NK-92 treated with Interleukin-12 subunit alpha and Interleukin-12 subunit beta, amount 100 ng/mL, for 24 hours (cell line): ENCODE data around the gene ABR.
"Not testable (repeated sequence)": the region's sequence is repeated elsewhere in the genome, so short reads cannot be mapped to it uniquely, and the experiment has no call there.

Experiments
- DNase-seq: peaks from one replicate; lab custom pipeline; 2025; lab: John Stamatoyannopoulos, UW

Gene ABR

DNA sequence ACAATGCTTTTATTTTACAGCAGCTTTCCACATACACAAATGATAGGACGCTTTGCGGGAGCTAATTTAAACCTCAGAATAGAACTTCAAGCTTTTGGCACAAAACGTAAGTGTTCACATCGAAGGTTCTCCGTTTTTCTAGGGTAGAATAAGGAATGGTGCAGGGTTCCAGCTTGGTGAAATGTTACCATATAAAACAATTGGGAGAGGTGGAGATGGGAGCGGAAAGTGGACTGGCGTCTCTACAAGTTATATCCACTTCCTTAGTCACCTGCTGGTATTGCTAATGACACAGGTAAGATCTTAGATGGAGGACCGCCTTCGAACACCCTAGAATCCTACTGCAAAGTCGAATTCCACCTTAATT lies 198.5 kb downstream of the ABR start:
- no peak for DNase-seq

DNA sequence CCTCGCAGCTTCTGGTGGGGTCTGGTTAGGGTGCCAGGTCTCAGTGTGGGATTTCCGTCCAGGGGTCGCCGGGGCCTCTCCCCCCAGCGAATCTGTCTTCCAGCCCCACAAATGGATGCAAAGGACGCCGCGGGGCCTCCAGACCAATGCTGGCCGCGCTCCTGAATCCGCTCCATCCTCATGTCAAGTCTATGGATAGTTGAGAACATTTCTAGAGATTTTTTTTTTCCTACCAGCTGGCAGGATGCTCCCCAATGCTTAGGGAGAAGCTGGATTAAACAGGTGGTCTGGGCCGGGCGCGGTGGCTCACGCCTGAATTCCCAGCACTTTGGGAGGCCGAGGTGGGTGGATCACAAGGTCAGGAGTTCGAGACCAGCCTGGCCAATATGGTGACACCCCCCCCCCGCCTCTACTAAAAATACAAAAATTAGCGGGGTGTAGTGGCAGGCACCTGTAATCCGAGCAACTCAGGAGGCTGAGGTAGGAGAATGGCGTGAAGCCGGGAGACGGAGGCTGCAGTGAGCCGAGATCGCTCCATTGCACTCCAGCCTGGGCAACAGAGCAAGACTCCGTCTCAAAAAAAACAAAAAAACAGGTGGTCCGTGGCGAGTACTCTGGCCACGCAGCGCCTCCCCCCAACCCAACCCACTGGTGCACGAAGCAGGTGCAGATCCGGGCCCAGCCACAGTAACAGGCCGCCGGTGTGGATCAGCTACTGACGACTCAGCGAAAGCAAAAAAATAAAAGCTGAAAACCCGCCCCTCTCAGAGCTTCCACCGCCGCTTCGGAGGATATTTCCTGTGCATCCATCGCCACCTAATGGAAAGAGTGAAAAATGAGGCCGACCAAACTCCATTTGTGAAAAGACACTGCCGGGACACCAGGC lies 199.1 kb downstream of the ABR start:
- no peak for DNase-seq

DNA sequence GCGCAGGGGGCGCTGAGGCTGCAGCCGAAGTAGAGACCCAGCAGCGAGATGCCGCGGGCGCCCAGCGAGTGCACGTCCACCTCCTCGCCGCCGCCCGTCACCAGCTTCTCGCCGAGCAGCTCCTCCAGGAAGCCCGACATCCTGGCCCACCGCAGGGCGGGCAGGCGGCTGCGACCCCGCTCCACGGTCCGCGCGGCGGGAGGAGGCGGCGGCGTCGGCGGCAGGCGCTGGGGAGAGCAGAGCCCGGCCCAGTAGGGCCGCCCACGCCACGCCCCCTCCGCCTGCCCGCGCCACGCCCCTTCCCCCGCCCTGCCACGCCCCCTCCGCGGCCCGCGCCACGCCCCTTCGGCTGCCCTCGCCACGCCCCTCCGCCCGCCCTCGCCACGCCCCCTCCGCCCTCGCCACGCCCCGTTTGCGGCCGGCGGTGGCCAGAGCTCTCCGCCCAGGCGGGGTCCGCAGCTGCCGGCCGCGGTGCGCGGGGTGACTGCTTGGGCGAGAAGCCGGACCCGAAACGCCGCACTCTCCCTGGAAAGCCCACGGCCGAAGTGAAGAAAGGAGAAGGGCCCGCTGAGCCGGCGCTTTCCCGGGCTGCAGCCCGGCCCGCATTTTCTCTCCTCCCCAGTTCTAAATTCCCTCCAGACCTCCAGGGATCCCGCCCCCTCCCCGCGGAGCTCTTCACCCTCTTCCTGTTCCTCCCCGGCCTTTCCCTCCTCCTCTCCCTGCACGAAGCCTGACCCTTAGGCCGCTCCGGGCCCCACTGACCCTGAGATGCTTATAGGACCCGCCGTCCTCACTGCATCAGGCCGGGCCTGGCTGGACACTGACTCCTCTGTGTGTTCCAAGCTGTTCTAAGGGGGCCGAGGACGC lies 200.0 kb downstream of the ABR start, which contains the start of gene NXN:
Gene NXN, minus strand, starts transcription at position 238 of the 867 bp plus-strand sequence.
- no peak for DNase-seq

DNA sequence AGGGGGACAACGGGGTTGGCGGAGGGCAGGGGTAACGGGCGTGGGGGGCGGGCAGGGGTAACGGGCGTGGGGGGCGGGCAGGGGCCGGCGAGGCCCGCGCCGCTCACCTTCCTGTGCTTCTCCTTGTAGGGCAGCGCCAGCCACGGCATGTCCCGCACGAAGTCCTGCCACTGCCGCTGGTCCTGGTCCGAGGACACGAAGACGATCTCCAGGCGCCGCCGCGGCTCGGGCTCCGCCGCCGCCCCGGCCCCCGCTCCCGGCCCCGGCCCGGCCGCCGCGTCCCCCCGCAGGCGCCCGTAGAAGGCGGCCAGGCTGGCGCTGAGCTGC lies 200.6 kb downstream of the ABR start:
- no peak for DNase-seq

DNA sequence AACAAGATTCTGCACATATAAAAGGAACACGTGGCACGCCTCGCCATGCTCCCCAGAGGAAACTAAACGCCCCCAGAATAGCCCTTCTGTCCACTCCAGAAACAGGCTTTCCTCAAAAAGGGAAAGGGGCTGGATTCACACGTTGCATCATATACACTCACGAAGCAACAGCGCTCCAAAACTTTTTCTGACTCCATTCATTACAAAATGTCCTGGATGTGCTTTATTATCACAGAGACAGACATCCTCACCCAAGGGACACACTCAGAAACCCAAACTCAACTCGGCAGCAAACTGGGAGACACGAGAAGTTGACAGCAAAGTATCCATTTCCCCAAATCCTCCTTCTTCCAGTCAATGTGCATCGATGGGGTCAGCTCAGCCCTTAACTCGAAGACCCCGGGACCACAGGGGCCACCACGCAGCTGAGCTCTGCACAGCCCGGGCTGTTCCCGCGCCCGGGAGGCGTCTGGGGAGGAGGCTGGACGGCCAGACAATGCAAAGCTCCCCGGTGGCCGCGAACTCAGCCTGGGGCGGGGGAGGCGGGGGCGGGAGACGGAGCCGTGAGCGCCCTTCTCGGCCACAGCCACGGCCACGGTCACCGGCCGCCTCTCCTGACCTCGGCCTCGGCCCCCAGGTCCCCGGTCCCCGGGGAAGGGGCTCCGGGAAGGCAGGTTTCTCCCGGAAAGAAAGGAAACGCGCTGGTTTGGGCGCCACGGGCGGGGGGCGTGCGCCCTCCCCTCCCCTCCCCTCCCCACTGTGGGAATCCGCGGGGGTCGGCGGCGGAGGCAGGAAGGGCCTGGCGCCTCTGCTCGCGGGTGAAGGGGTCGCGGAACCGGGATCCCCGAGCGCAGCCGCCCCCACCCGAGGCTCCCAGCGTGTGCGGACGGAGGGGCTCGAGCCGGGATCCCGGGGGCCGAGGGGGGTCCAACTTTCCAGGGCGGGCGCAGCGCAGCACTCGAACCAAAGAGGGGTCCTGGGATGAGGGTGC lies 201.4 kb downstream of the ABR start:
- DNase-seq = no peak

DNA sequence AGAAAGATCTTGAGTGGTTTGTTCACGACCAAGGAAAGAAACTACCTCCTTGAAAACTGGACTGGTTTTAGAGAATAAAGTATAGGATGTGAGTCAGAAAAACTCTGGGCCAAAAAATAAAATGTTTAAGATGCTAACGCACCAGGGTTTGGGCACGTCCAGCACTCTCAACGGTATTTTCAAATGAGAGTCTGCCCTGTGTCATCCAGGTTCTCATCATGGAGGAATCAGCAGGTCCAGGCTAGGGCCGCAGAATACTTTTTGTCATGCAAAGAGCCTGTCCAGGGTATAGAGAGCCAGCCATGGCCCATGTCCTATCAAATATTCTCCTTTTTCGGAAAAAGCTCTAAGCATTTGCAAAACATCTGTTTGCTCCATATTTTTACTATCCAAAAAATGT lies 202.6 kb downstream of the ABR start:
- DNase-seq = no peak

GRCh38 chr17:976312-976711 lies 203.5 kb downstream of the ABR start:
- no peak for DNase-seq

GRCh38 chr17:975371-975915 lies 204.3 kb downstream of the ABR start:
- DNase-seq = no peak

- not testable (repeated sequence) for DNase-seq
These were observed 205.0 kb downstream of the ABR start for GRCh38 chr17:974778-975177.

DNA sequence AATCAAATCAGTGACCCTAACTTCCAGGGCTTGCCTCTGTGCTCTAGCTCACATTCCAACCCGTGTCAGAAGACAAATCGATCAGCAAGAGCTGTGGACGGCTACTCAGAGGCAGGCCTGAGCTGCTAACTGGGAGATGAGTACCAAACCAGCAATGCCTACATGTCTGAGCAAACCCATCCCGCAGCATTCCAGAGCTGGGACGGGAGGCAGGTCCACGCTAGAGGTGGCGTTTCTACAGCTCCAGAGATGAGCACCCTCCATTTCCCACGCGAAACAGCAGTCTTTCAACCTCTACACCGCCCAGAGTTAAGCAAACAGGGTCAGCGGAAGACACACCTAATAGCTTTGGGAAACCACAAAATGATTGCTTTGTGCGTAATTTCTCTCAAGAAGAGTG lies 206.7 kb downstream of the ABR start:
- DNase-seq = no peak

- DNase-seq = not testable (repeated sequence)
These were observed 207.9 kb downstream of the ABR start for GRCh38 chr17:971861-972260.

GRCh38 chr17:970364-970763 lies 209.4 kb downstream of the ABR start:
- DNase-seq = no peak

DNA sequence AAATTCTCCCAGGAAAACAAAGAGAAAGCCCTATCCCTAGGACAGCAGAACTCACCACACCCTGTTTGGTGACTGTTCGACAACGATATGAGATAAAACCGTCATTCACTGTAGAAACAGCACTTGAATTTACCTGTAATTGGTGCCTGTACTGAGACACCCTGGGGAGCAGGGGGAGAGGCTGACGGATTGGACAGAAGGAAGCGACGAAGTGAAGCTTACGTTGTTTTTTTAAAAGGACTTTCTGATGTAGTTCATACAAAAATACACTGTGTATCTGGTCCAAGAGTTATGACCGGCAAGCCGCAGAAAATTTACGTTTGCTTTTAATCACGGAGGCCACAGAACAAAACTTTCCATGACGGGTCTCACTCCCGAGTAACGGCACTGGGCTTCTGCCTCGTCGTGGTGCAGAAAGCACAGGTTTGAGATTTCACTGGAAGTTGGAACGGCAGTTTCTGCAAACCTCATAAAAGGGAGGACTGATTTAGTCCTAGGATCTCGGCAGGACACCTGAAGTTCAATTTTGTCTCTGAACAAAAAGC lies 209.9 kb downstream of the ABR start:
- no peak for DNase-seq

DNA sequence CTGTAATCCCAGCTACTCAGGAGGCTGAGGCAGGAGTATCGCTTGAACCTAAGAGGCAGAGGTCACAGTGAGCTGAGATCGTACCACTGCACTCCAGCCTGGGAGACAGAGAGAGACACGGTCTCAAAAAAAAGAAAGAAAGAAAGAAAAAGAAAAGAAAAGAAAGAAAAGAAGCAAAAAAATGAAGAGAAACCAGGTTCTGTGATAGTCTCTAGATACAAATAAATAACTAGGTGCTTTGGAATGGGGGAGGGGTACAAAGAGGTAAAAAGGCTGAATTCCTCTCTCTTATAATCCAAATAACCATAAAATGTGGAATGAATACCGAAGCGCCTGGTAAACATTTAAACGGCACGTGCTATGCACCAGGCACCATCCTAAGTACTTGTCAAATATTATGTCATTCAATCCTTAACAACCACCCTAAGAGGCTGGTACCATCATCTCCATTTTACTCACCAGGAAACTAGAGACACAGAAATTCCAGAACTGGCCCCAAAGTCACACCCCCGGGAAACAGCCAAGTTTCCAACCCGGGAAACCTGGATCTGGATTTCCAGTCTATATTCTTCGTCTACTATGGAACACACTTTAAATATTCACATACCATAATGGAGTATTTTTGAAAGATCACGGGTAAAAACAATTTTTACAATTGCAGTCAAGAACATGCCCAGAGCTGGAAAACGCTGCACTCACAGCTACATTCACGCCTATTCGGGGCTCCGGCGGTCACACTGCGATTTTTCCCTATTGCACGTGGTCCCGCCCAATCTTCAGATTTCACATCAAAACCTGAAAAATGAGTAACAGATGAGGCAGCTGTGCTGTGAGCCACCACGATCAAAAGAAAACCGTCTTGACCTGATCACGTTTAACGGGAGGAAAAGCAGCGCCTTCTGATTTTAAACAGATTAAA lies 210.7 kb downstream of the ABR start:
- no peak for DNase-seq

- no peak for DNase-seq
These were observed 212.7 kb downstream of the ABR start for GRCh38 chr17:967122-967521.

DNA sequence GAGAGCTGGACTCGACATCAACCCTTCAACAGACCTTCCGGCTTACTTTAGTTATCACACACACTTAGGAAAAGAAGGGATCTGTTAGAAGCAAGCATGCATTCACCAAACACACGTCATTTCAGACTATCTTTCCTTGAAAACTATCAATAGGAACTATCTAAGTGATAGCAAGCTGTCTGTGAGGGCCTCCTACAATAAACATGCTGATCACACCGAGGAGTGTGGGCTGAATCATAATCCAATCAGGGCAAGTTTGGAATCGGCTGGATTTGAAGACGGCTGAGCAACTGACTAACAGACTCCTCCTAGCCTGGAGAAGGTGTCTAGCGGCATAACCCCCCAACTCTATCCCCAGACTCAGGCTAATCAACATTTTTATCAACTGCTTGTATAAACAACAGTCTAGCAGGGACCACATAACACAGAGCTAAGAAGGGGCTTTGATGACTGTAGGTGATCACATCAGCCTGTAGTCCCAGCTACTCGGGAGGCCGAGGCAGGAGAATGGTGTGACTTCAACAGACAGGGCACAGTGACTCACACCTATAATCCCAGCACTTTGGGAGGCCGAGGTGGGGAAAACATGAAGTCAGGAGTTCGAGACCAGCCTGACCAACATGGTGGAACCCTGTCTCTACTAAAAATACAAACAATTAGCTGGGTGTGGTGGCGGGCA lies 214.3 kb downstream of the ABR start:
- DNase-seq = no peak

DNA sequence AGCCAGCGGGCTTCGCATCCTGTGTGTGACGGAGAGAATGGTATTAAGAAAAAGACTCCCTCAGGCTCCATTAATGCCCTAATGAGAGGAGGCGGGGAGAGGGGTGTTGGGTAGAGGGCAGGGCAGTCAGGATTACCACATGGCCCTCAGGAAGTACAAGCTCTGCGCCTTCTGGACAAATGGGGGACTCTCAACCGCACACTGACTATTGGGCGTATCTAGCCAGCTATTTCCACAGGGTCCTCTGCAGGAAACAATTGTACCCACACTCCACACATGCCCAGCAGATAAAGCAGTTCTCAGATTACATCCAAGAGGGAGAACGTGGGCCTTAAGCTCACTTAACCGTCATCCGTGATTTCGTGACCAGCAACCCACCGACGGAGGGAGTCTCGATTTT lies 214.9 kb downstream of the ABR start:
- no peak for DNase-seq

GRCh38 chr17:962670-963069 lies 217.1 kb downstream of the ABR start:
- no peak for DNase-seq

GRCh38 chr17:962166-962565 lies 217.6 kb downstream of the ABR start:
- no peak for DNase-seq
